HG03460 (cell line): ENCODE results near the gene MRGPRD.

Experiments used
- ATAC-seq: cut with Tn5 transposase; IDR thresholded peaks from one replicate; pipeline ENCODE4 v1.9.1; 2021; ENCODE audit not compliant: unreplicated experiment

MRGPRD gene

DNA sequence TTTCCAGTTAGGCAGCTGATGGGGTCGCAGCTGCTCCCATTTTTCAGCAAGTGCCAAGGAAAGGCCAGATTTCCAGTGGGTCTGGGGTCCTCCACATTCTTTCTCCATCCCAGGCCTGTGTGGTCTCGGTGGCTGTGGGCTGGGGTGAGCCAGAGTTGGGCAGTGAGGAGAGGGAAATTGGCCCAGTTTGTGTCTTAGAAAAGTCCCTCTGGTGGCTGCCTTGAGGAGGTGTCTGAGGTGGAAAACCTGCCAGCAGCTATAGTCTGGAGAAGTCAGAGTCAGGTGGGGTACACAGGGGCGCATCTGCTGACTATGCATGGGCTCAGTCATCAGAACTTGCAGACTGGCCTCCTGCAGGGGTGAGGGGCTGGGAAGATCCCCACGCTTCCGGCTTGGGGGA lies 30.5 kb downstream of the MRGPRD start:
- no peak for ATAC-seq

DNA sequence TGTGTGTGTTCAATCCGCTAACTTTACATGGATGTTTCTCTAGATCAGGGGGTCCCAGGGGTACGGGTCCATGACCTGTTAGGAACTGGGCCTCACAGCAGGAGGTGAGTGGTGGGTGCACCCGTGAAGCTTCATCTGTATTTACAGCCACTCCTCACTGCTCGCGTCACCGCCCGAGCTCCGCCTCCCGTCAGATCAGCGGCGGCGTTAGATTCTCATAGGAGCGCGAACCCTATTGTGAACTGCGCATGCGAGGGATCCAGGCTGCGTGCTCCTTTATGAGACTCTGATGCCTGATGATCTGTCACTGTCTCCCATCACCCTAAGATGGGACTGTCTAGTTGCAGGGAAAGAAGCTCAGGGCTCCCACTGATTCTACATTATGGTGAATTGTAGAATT lies 31.9 kb downstream of the MRGPRD start:
- no peak for ATAC-seq

DNA sequence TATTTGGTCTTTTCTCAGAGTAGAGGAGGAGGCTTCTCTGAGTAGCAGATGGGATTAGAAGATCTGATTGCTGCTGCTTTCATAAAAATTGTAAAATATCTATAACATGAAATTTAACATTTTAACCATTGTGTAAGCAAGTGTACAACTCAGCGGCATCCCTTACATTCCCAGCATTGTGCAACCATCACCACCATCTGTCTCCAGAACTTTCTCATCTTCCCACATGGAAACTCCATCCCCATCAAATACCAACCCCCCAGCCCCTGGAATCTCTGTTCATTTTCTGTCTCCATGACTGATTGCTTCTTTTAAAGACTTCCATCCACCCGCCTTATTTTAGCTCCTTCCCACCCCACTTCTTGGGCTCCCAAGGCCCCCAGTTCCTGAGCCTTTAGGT lies 32.3 kb downstream of the MRGPRD start:
- no peak for ATAC-seq

DNA sequence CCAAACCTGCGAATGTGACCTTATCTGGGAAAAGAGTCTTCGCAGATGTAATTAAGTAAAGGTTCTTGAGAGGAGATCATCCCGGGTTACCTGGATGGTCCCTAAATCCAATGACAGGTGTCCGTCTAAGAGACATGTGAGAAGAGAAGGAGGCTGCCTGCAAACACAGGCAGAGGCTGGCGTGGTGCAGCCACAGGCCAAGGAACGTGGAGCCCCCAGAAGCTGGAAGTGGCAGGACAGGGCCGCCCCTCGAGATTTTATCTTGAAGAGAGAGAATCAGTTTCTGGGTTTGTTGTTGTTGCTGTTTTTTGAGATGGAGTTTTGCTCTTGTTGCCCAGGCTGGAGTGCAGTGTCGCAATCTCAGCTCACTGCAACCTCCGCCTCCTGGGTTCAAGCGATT lies 33.6 kb downstream of the MRGPRD start:
- ATAC-seq: no peak

DNA sequence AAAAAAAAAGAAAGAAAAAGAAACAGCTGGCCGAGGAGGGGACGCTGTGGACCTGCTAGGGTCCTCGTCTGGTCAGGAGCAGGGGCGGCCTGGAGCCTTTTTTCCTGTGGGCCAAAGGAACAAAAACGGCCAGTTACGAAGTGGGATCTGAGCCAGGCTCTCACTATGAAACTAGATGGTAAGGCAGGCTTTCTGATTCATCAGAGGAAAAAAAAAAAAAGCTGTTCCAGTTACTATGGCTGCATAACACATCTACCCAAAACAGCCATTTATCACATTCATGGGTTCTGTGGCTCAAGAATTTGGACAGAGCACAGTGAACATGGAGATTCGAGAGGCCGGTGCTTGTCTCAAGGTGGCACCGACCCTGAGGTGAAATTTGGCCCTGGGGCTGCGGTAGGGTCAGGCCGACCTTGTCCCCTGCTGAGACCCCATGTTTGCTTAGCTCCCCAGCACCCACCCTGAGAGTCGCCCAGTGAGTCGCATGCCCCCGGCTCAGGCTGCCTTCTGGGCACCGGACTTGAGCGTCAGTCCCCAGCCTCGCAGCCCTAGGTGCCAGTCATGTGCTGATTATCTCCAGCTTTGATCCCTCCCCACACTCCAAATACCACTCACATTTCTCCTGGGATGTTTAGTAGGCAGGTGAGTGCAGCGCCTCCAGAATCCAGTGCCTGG lies 34.2 kb downstream of the MRGPRD start:
- no peak for ATAC-seq

DNA sequence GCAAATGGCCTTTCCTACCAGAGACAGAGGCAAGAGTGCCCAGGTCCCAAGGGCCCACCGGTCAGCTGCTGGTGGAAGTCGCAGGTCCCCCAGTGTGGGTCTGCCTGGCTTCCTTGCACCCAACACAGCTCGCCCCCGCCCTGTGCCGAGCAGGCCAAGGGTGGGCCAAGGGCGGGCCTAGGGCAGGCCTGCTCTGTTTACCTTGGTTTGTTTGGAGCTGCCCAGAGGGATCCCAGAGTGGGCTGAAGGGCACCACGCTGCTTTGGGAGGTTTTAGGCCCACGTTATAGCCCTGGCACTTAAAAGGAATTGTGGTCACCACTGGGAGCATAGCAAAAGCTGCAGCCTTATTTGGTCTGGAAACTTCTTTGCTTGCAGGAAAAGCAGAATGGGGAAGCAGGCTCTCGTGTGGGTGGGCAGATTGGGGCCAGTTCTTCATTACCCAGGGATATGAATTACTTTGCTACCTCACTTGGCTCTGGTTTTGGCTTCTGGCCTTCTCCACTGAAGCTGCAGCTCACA lies 38.0 kb downstream of the MRGPRD start:
- ATAC-seq: no peak

DNA sequence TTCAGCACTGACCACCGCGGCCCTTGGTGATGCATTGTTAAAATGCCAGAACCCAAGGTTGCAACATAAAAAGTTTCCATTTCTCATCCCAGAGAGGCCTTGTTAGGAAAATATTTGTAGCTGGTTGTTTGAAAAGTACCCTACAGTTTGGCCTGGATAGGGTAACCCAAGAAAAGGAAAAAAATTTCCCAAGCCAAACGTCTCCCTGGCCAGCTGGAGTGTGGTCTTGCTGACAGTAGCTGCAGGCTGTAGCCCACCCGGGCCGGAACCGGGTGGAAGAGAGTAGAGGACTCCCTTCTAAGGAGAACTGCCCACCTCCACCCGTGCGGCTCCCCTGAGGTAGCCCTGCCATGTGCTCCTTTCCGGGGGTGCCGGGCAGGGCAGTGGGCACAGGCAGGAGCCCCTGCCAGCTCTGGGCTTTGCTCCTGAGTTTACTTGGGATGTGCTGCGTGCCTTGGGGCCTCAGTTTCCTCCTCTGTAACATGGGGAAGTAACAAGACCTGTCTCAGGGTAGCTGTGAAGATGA lies 38.6 kb downstream of the MRGPRD start:
- ATAC-seq: no peak

DNA sequence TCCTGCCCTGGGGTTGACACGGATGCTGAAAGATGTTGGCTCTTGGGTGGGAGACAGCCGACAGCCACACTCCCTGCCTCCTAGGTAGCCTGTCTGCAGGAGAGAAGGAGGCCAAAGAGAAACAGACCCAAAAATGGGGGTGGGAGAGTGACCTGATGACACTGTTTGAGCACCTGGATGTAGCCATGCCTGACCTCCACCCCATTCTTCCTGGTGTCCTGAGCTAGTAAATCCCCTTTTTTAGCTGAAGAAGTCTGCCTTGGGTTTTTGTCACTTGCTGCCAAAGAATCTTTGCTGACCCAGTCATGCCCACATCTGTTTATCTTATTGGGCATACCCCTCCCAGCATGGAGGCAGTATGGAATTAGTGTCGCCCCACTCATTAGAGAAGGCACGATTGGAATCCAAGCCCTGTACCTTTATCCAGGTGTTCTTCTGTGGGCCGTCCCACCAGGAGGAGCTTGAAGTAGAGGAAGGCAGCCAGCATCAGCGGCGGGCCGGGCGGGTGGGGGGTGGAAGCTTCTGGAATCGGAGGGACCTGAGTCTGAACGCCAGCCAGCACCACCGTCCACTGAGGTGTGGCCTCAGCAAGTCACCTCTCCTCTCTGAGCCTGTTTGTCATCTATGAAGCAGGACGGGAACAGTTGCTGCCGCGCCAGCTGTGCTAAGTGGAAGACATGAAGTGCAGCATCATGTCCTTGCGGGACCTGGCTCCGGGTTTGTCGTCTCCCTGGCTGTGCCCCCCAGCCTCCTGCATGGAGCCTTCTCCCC lies 39.3 kb downstream of the MRGPRD start:
- ATAC-seq: no peak

DNA sequence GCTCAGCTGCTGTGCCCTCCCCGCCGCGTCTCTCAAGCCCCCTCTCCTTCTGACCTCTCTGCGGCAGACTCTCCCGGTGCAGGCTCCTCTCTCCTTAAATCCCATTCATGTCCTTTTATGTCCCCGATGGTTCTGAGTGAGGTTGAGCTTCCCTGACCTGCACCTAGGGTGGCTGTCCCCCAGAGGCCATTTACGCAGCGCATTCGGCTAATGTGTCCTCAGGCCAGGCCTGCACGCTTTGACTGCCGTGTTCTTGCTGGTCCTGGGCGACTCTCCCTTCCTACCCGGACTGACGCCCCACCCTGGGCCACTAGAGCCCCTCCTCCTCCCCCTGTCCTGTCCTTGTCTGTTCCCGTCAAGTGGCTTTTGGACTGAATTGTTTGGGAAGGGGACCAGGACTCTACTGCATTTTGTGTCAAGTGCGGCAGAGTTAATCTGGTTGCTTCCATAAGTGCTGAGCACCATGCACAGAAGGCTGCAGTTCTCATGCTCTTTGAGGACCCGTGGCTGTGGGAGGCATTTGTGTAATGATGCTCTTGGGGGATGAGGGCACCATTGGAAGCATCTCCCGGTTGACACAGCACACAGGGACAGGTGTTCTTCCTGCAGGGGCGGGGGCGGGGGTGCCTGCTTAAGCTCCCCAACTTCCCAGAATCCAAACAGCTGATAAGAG lies 40.0 kb downstream of the MRGPRD start:
- ATAC-seq: no peak

DNA sequence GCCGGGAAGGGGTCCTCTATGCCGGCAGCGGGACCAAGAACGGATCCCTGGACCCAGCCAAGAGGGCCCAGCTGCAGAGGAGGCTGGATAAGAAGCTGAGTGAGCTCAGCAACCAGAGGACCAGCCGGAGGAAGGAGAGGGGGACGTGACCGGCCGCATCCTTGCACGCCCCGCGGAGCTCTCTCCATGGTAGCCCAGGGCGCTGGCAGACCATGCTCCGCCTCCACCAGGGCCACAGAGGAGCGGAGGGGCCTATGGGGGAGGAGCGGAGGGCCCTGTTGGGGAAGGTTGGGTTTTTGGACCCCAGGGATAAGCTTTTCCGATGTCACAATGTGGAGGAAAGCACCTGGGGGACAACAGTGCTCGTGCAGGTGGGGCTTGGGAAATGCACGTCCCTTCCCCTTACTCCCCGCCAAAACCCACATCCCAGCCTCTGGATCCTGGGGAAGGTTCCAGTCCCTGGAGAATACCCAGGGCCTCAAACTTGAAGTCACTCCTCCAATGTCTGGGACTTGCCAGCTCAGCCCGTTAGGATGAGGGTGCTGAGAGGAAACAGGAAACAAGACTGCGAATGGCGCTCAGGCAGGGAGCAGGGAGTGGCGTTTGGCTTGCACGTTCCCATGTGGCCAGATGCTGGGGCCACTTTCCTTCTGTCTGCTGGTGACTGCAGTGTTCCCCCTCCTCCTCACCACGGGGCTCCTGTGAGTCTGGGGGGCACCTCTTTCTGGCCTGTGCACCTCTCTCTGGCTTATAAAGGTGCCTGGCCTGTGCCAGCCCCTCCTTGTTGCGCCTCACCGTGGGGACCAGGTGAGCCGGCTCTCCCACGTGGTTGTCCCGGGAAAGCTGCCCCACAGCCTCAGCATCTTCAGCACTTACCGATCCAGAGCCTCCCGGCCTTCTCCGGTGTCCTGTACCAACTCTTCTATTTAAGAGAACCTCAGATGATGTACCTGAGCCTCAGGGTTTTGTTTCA lies 40.9 kb downstream of the MRGPRD start:
- ATAC-seq: no peak

DNA sequence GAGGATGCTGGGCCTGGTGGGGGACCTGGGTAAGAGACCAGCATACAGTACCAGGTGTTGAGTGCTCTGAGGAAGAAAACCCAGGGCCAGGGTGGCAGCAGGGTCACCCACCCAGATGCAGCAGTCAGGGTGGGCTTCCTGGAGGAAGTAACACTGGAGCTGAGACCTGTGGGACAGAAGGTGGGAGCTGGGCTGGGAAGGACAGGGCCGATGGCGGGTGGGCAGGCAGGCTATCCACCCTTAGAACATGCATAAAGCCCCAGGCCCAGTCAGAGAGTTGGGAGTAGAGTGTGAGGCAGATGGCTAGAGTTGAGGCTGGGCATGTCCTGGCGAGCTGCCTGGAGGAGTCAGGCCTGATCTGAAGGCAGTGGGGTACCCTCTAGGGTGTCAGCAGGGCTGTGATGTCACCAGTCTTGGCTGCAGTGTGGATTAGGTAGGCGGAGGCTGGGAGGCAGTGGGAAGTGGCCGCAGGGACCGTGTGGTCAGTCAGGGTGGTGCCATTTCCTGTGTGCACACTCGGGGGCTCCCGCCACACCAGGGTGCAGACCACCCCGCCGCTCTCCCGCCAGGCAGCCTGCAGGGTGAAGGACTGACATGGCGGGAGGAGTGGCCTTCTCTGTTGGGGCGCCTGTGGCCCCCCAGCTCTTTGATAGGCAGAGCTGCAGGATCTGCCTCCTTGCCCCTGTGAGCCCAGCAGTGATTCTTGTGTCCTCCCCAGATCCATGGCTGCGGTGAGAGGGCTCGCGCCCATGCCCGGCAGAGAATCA lies 41.8 kb downstream of the MRGPRD start:
- ATAC-seq: no peak

DNA sequence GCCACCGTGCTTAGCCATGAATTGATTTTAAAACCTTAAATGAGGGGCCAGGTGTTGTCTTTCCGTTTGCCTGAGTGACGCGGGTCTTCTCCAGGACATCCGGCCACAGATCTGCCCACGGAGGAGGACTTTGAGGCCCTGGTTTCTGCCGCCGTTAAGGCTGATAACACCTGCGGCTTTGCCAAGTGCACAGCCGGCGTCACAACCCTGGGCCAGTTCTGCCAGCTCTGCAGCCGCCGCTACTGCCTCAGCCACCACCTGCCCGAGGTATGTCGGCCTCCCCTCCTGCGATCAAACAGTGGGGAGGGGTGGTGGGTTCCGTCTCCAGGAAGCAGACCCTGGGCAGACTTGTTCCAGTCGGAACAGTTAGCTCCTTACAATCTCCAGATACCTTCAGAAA lies 42.7 kb downstream of the MRGPRD start:
- no peak for ATAC-seq

DNA sequence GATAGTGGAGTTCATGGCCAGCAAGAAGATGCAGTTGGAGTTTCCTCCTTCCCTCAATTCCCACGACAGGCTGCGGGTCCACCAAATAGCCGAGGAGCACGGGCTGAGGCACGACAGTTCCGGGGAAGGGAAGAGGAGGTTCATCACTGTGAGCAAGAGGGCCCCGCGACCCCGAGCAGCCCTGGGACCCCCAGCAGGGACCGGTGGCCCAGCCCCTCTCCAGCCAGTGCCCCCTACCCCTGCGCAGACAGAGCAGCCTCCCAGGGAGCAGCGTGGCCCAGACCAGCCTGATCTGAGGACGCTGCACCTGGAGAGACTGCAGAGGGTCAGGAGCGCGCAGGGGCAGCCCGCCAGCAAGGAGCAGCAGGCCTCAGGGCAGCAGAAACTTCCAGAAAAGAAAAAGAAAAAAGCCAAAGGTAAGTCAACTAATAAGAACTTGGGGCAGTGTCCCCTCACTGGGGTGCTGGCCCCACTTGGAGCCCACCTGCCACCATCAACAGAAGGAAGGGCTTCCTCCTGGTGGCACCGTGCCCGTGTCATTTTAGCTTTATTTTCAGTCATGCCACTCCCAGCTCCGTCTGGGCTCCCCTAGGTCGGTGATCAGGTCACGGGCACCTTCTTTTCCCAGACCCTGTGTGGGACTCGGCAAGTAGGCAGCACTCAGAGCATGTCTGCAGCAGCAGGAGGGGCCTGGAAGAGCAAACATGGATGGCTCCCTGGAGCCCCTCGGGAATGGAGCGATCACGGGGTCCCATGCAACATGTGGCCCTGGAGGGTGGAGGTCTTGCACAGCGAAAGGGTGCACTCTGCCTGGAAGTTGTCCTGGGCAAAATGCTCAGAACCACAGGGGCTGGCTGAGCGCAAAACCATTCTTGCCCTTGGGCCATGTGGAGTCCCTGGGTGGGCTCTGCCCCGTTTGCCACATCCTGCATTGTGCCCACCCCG lies 43.8 kb downstream of the MRGPRD start:
- no peak for ATAC-seq

DNA sequence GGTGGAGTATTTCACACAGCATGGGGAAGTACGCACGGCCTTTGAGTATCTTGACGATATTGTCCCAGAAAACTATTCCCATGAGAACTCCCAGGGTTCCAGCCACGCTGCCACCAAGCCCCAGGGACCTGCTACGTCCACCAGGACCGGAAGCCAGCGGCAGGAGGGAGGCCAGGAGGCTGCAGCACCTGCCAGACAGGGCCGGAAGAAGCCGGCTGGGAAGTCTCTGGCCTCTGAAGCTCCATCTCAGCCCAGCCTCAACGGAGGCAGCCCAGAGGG lies 44.5 kb downstream of the MRGPRD start:
- no peak for ATAC-seq

DNA sequence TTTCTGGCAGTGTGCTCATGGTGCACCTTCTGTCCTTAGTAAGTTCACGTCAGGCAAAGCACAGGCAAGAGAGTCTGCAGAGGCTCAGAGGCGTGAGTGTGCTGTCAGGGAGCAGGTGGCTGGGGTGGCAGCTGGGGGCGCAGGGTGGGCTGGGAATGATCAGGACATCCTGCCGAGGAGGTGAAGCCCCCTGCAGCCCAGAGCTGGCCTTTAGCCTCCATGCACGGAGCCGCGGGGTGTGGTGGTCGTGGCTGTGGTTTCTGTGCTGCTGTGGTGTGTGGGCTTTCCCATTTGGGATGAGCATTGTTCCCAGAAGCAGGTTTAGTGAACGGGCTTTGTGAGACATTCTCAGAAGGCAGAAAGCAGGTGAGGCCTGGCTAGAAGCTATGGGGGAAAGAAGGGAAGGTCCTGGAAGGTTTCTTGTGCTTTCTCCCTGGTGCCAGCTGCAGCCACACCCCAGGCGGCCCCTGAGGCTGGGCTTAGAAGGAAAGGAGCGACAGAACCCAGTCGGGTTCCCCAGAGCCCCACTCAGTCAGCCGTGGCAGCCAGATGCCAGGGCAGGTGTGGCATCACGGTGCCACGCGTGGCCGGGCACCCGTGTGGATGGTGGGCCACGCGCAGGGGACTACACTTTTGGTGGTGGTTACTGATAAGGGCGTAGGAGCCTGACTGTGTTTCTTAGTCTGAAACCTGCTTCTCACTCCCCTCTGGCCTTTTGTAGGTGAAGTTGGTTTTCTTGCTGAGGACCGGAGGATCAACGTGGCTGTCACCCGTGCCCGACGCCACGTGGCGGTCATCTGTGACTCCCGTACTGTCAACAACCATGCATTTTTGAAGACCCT lies 45.0 kb downstream of the MRGPRD start:
- no peak for ATAC-seq

DNA sequence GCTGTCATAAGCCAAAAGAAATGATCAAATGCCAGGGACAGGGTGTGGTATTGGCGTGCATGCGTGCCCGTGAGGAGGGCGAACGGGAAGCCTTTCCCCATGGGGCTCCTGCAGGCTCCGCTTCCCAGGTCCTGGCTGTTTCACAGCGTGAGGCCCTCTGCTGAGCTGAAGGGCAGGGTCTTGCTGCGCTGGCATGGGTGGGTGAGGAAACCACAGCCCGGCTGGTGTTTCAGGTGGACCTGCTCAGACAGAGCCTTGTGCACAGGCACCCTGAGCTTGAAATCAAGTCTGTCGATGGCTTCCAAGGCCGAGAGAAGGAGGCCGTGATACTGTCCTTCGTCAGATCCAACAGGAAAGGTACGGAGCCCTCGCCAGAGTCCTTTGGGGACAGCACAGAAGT lies 45.7 kb downstream of the MRGPRD start:
- no peak for ATAC-seq

DNA sequence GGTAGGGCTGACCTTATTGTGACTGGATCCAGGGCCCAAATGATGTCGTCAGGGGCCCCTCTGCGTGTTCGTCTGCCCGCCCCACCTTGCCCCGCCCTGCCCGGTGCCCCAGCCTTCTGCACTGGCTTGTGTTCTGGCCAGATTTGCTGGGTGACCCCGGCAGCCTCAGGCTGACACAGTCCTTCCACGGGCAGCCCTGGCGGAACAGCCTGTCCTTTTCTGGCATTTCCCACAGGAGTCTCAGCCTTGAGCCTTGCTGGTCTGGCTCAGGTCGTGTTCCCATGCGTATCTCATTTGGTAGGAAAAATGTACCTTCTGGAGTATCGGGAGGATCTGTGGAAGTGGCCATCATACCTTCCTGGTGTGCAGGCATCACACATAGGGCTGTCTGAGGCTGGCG lies 46.1 kb downstream of the MRGPRD start:
- no peak for ATAC-seq

DNA sequence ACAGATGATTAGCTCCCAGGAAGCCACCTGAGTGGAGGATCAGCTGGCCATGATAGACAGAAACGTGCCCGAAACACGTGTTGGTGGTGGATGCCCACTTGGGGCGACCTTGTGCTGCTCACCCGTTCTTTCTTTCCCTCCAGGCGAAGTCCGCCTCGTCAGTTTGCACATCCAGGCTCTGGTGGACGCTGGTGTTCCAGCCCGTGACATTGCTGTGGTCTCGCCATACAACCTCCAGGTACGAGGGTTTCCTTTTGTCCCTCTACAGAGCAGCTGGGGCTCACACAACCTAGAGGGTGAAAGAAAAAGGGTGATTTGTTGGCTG lies 46.5 kb downstream of the MRGPRD start:
- no peak for ATAC-seq
